HG03460 (cell line): ENCODE data around the gene ADM2.
"Not testable (repeated sequence)": the region's sequence is repeated elsewhere in the genome, so short reads cannot be mapped to it uniquely, and the experiment has no call there.

Experiments
- ATAC-seq: cut with Tn5 transposase; IDR thresholded peaks from one replicate; pipeline ENCODE4 v1.9.1; 2021; ENCODE audit not compliant: unreplicated experiment

Gene ADM2

GRCh38 chr22:50481440-50482106 is at the start of gene ADM2:
Gene ADM2 (plus strand): TSS chr22:50481543. CDS start chr22:50481848, 305 bp downstream.
- no peak for ATAC-seq

GRCh38 chr22:50432131-50432876 is 49.0 kb upstream of the ADM2 start:
- no peak for ATAC-seq

- ATAC-seq, result not testable (repeated sequence)
Measured at GRCh38 chr22:50432877-50433510, 48.3 kb upstream of the ADM2 start.

GRCh38 chr22:50434849-50435248 is 46.5 kb upstream of the ADM2 start:
- no peak for ATAC-seq

- no peak for ATAC-seq
Measured at GRCh38 chr22:50435291-50436014, 45.9 kb upstream of the ADM2 start.

- no peak for ATAC-seq
Measured at GRCh38 chr22:50436015-50436830, 45.1 kb upstream of the ADM2 start.

- no peak for ATAC-seq
Measured at GRCh38 chr22:50436841-50437341, 44.5 kb upstream of the ADM2 start.

- ATAC-seq, result no peak
Measured at GRCh38 chr22:50437511-50438304, 43.6 kb upstream of the ADM2 start.

- ATAC-seq, result no peak
Measured at GRCh38 chr22:50438305-50439275, 42.8 kb upstream of the ADM2 start.

GRCh38 chr22:50439314-50439870 is 42.0 kb upstream of the ADM2 start:
- ATAC-seq, result no peak

GRCh38 chr22:50439871-50440331 is 41.4 kb upstream of the ADM2 start:
- ATAC-seq, result no peak

GRCh38 chr22:50440544-50441249 is 40.6 kb upstream of the ADM2 start:
- no peak for ATAC-seq

GRCh38 chr22:50441428-50441993 is 39.8 kb upstream of the ADM2 start:
- ATAC-seq, result no peak

- no peak for ATAC-seq
Measured at GRCh38 chr22:50443197-50443596, 38.1 kb upstream of the ADM2 start.

GRCh38 chr22:50443801-50444625 is 37.3 kb upstream of the ADM2 start:
- ATAC-seq, result no peak

GRCh38 chr22:50444663-50445062 is 36.7 kb upstream of the ADM2 start:
- no peak for ATAC-seq
